Fibroblast of skin of back (primary cell): ENCODE data around the gene ZDHHC5.
"Not testable (repeated sequence)": the region's sequence is repeated elsewhere in the genome, so short reads cannot be mapped to it uniquely, and the experiment has no call there.

Experiments
- DNase-seq: peaks from one replicate; pipeline ENCODE4 v3.0.0-alpha.2; 2013

The ZDHHC5 gene

DNA sequence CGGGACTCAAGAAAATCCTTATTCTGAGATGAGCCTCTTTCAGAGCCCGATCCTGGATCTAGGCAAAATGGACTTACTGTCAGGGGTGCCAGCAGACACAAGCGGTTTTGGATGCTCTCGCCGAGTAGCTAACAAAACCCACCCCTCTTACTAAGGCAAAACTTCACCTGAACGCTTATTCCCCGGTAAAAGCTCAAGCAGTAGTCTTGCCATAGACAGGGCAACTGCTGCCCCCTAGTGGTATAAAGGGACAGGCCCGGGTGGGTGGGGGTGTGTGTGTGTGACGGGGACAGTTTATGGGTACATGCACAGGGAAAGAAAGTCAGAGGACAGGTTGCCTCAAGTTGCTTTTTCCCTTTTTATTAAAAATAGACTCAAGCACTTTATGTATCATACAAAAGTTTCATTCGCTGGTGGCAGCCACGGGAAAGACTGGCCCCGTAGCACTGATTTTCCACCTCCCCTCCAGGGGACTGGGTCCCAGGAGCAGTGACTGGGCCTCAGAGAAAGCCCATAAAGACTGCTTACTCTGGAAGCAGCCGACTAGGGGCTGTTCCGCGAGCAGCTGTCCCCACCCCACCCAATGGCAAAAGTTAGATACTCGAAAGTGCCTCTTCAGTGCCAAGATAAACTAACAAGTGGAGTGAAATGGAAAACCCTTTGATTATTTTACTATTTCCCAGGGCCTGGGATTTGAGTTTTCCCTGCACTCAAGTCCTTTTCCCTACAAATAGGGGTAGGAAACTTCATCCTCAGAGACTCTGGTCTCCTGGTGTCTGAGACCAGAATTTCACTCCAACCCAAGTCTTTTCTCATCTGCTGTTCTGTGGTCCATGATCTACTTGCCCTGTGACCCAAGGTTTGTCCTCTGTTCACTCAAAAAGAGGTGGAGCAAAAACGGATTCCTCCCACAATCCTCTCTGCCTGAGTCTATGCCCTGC is 22.9 kb upstream of the ZDHHC5 start:
- DNase-seq = peak; percentile 65

DNA sequence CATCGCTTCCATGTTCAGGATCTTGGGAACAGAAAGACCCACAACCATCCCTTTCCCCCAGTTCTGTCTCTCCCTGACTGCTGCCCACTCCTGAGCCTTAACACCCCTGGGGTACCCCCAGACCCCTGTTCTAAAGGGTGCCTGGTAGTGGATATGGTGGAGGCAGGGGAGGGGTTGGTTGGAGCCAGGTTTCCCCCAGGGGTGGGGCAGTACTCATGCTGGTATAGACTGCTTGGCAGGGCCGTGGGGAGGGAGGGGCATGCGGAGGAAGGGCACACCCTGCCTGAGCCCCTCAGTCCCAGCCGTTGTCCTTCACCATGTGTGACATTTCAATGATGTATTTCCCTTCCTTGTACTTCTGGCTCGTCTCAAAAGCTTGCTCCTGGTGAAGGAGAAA is 22.2 kb upstream of the ZDHHC5 start:
- DNase-seq = no peak

DNA sequence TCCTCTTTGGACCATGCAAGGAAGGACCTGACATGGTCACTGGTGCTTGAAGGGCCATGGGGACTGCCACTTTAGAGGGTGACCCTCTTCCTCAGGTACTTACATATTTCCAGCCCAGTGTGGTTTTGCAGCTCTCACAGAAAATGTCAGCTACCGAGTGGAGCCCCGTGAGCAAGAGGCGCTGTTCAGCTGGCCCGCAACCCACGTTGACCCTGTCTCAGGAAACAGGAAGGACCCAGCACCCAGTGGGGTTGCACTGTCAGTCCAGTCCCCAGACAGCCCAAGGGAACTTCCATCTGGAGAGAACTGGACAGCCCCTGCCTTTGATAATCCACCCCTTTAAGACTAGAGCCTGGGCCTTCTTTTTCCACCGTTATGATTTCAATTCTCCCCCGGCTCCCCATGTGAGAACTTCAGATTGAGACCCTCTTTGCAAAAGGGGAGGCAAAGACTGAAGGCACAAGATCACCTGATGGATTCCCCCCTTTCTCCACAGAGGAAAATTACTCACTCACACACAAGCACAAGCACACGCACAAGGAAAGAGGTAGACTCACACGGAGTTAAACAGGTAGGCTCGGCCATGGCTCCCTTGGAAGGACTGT is 21.6 kb upstream of the ZDHHC5 start:
- DNase-seq = no peak

DNA sequence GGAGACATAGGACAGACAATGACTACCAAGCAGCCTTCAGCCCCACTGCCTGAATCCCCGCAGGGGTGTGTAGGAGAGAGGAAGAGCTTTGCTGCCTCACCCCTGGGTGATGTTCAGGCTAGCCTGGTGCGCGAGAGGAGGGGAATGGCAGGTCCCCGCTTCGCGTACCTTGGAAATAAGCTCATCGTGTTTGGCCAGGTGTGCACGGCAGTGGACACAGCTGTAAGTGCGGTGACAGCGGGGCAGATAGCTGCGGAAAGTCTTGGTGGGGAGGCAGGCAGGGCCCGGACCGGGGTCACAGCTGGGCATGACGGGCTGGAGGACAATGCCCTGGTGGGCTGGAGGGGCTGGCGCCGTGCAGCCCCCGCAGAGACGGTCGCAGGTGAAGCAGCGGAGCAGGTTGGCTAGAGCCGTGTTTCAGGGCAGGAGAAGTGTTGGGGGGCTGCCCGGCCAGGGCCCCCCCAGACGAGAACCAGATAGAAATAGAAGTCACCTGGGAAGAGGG is 21.1 kb upstream of the ZDHHC5 start:
- DNase-seq = no peak

DNA sequence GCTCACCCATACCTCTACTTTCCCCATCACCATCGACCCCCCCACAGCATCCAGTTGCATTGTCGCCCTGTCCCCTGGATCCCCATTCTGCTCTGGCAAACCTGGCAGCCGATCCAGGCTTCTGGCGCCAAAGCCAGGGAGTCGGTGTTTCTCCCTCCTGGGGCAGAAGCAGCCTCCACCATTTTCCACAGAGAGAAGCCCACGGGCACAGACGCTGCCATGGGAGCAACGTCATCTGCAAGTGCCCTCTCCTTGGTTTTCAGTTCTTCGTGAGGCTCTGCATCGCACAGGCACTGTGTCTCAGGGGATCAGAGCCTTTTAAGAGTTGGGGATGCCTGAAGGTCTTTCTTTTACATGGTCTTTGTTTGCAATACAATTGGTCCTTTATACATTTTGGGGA is 20.5 kb upstream of the ZDHHC5 start:
- DNase-seq = no peak

DNA sequence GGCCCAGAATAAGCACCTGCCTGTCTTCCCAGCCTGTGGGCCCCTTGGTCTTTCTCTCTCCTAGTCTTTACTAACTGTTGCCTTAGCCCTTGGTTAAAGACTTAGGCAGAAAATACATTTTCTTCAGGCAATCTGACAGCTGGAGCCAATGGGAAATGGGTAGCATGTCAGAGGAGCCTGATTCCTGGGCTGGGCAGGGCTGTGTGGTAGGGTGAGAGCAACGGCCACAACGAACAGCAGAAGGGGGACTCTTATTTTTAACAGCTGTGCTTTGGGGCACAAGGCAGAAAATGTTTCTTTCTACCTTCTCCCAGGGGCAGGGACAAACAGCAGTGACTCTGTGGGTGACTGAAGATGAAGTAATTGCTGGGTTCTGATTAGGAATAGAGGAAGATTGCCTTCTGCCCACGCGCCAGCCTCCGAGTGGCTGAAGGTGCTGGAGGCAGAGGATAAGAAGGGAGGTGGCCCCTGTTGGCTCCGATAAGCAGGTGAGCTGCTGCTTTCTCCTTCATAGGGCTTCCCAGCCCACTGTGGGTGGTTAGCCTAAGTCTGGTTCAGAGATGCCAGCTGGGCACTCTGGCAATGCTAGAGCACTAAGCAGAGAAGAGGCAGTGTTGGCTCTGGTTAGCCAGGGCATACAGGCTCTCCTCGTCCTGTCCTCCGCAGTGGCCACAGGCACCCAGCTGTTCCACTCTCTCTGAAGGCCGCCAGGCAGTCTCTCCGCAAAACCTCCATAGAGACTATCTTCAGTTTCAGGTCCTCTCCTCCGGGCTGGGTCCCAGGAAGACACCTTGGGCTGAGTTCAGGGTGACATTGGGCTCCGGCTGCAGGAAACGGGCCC is 19.7 kb upstream of the ZDHHC5 start:
- DNase-seq = no peak

DNA sequence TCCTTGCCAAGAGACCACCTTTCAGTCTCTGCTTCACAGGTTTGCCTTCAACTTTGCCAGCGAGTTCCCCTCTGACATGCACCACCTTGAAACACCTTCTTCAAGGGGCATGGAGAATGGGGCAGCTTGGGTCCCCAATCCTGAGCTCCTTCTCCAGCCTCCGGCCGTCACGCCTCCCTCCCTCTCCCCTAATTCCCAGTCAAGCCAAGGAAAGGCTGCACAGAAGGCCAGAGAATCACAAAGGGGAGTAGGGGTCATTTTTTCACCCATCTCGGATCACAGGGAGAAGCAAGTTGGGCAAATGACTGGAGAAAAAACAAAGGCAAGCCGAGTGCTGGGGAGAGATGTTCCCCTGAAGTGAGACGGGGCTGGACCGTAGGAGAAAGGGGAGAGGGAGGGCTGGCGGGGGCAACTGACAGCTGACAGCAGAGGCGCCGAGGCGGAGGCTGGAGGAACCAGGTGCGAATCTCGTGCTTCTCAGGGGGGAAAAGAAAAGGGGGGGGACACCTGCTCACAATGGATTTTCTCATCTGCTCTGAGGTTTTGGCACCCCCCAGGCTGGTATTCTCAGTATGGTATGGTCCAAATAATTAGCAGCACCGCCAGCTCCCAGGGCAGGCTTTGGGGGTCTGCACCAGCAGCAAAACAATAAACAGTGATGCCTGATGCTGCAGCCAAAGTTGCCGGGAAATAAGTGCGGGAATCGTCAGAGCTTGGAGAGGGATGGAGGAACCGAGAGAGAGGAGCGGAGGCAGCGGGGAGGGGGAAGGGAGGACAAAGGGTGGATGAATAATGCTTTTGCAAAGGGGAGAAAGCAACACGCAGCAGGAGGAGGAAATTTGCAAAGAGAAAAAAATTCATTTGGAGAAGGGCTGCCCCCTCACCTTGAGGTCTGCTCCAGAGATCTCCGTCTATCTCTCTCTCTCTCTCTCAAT is 18.8 kb upstream of the ZDHHC5 start:
- DNase-seq = peak; percentile 29

DNA sequence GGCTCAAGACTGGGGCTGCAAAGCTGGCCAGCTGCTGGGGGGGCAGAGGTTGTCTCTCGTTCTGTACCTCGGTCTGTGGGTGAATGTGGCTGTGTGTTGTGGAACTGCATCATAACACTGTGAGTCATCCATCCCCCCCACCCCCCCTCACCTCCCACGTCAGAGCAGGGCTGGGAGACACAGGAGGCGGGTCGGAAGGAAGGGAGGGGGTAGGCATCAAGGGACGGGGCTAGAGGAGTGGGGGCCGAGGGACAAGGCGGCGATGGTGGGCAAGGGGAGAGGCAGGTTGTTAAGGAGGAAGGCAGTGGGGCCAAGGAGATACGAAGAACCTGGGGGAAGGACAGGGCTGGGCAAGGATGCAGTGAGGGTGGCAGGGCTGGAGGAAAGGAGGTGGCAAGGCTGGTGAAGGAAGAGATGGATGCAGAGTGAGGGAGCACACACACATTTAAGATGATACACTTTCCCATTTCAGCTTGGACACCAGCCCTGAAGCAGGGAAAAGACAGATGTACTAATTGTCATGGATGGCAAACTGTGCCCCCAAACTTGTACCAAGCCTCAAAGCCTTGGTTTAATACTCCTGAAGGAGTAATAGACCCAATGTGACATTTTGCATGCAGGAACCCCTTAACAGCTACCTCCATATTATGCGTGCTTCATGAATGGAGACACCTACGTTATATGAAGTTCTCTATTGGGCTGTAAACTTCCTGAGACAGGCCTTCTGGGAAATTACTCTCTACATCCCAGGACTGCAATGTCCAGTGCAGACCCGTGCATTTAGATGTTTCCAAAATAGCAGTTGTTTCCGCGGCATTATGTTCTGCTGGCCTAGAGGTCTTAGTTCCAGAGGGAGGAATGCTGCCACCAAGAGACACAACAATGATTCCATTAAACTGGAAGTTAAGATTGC is 17.8 kb upstream of the ZDHHC5 start, which contains the start of gene YPEL4:
Gene YPEL4, minus strand, starts transcription at position 87 of the 913 bp plus-strand sequence. CDS start 2,805 bp downstream, outside the sequence.
- DNase-seq = peak; percentile 82

DNA sequence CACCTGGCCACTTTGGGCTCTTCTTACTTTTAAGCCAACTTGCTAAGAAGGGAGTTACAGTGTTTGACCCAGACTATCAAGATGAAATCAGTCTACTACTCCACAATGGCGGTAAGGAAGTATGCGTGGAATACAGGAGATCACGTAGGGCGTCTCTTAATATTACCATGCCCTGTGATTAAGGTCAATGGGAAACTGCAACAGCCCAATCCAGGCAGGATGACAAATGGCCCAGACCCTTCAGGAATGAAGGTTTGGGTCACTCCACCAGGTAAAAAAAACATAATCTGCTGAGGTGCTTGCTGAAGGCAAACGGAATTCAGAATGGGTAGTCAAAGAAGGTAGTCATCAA is 17.2 kb upstream of the ZDHHC5 start:
- no peak for DNase-seq

DNA sequence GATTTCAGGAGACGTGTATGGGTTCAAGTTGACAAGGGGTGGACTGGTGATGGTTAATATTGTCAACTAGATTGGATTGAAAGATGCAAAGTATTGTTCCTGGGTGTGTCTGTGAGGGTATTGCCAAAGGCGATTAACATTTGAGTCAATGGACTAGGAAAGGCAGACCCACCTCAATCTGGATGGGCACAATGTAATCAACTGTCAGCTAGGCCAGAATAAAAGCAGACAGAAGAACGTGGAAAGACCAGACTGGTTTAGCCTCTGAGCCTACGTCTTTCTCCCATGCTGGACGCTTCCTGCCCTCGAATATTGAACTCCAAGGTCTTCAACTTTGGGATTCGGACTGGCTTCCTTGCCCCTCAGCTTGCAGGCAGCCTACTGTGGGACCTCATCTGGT is 16.5 kb upstream of the ZDHHC5 start:
- no peak for DNase-seq

DNA sequence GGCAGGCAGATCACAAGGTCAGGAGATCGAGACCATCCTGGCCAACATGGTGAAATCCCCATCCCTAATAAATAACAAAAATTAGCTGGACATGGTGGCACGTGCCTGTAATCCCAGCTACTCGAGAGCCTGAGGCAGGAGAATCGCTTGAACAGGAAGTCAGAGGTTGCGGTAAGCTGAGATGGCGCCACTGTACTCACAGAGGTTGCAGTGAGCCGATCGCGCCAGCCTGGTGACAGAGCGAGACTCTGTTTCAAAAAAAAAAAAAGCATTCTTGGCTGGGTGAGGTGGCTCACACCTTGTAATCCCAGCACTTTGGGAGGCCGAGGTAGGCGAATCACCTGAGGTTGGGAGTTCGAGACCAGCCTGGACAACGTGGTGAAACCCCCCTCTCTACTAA is 15.7 kb upstream of the ZDHHC5 start:
- DNase-seq = not testable (repeated sequence)

DNA sequence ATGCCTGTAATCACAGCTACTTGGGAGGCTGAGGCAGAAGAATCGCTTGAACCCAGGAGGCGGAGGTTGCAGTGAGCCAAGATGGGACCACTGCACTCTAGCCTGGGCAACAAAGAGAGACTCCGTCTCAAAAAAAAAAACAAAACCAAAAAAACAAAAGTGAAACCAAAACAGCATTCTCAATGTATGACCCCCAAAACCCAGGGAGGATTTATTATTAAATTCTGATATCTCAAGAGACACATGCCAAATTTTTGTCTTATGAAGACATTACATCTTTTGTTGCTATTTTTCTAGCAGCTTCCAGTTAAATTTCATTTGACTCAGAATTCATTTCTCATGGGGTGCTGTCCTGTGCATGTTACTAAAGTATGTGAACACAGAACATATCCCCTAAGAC is 15.3 kb upstream of the ZDHHC5 start:
- DNase-seq = peak; percentile 31

DNA sequence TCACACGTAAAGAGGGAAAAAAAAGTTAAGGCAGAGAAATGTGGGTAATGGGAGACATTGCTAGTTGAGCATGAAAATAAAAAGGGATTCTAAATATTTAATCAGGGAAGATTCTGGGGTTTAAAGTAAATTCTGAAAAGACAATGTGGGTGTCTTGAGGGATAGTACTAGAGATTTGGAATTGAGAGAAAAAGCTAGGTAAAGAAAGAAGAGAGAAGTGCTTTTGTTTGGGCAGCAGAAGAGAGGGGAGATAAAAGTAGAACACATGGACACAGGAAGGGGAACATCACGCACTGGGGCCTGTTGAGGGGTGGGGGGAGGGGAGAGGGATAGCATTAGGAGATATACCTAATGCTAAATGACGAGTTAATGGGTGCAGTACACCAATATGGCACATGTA is 14.8 kb upstream of the ZDHHC5 start:
- no peak for DNase-seq

DNA sequence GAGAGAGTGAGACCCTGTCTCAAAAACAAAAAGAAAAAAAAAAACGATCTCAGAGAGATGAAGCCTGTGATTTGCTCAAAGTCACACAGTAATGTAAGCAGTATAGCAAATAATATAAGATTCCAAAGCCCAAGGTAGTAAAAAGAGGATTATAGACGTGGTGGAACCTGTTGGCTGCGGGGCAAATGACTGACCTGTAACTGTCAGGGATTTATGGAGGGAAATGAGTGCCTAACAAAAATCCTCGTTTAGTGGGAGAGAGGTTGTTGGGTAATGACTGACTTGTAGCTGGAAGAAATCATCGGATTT is 11.1 kb upstream of the ZDHHC5 start:
- DNase-seq = no peak

DNA sequence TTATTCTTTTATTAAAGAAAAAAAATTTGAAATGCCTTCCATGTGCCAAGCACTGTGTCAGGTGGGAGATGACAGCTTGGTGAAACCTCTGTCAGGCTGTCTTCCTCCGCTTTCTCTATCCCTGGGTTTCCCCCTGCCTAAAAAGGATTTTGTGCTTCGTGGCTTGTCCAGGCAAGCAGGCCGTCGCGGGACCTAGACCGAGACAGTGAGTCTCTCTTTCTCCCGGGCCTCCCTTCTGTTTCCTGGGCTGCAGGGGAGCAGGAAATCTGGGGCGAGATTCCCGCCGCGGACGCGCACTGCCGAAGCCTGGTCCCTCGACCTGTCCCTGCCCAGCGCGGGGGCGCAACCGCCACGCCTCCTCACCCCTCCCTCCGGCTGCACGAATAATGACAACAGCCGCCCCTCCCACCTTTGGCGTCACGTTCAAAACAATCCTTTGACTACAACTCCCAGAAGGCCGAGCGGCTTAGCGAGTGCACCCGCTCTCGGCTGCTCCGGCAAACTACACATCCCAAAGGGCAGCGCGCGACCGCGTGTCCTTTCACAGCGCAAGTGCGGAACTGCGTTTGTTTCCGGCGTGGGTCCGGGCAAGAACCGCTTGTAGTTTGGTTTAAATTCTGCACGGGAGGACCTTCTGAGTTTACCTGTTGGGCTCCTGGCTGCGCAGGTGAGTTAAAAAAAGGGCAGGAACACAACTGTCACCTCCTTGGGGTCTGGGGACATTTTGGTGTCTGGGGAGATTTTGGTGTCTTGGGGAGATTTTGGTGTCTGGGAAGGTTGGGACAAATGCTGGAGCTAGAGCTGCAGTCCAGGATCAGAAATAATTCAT is 10.5 kb upstream of the ZDHHC5 start, which contains the start of gene CLP1:
Gene CLP1, plus strand, starts transcription at position 569 of the 829 bp plus-strand sequence. CDS start 1,715 bp downstream, outside the sequence.
- DNase-seq = peak; percentile 99

DNA sequence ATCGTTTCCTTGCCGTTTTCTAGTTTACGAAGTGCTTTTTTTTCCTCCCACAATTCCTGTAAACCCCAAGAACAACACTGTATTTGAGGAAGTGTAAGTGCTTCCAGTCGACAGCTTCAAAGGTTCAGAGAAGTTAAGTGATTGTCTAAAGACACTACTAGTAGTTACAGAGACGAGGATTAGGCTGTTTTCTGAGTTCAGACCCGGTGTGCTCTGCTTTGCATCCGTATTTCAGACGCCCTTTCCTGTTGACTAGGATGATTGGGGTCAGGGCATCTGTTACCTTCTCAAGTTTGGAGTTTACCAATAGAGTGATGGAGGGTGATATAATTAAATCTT is 9.9 kb upstream of the ZDHHC5 start:
- DNase-seq = no peak

DNA sequence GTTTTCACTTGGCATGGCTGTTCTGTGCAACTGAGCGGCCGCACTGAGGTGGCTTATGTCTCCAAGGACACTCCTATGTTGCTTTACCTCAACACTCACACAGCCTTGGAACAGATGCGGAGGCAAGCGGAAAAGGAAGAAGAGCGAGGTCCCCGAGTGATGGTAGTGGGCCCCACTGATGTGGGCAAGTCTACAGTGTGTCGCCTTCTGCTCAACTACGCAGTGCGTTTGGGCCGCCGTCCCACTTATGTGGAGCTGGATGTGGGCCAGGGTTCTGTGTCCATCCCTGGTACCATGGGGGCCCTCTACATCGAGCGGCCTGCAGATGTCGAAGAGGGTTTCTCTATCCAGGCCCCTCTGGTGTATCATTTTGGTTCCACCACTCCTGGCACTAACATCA is 8.2 kb upstream of the ZDHHC5 start:
- no peak for DNase-seq

DNA sequence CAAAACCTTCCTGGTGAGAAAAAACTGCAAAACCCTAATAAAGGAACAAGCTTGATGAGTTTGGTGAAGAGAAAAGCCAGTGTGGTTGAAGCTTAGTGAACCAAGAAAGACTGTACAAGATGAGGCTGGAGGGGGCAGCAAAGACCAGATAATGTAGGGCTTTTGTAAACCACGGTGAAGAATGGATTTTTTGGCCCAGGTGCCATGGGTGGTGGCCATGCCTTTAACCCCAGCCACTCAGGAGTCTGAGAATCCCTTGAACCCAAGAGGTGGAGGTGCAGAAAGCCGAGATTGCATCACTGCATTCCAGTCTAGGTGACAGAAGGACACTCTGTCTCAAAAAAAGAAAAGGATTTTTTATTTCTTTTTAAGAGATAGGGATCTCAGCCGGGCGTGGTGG is 5.0 kb upstream of the ZDHHC5 start:
- no peak for DNase-seq

DNA sequence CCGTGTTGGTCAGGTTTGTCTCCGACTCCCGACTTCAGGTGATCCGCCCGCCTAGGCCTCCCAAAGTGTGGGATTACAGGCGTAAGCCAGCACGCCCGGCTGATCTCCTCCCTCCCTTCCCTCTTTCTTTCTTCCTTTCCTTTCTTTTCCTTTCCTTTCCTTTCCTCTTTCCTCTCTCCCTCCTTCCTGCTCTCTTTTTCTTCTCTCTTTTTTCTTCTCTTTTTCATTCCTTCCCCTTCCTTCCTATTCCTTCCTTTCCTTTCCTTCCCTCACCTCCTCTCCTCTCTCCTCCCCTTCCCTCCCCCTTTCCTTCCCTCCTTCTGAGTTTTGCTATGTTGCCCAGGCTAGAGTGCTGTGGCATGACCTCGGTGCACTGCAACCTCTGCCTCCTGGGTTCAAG is 3.9 kb upstream of the ZDHHC5 start:
- no peak for DNase-seq
